ENCODE measurements around the gene VPS13A. TPM values are rescaled to one million over a fixed set of nuclear protein-coding genes. Genes with fewer than 3 reads are reported as not detected.

Gene VPS13A
- 11.3 TPM for polyA plus RNA-seq (2013, experiment 1 of 2)
- 13.5 TPM for polyA plus RNA-seq (2013, experiment 2 of 2)

DNA sequence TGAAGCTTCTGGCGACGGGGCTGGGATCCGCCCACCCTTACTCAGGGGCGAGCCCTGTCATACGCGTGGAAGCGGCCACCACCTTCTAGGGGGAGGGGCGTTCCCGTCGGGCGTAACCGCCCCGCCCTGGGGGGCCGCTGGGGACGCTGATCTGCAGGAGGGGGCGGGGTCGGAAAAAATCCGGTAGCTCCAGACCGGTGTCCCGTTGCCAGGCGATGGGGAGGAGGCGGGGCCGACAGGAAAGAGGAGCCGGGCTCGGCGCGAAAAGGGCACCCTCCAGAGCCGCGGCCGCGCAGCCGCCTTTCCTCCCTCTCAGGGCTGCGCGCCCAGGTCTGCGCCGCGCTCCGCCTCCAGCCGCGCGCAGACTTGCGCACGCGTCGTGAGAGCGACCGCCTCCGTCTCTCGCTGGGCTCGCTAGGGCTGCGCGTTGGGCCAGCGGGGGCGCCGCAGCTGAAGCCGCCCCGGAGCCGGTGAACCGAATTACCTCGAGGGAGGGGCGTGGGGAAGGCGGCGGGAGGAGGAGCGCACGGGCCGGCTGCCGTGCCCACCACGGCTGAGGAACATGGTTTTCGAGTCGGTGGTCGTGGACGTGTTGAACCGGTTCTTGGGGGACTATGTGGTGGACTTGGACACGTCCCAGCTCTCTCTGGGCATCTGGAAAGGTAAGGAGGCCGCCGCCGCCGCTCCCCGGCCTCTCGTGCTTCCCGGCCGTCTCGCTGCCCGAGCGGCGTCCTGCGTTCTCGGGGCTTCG is at the start of gene VPS13A:
VPS13A (plus strand) TSS at position 392 of the 751 bp plus-strand sequence; CDS start at position 563, 171 bp downstream.
- no peaks in the 10 kb centered on the region for H3K36me3 ChIP-seq (ENCODE audit: control insufficient read depth, insufficient read depth, low read length)
- peak within 1 kb of the TSS; percentile 89 for H3K4me3 ChIP-seq (ENCODE audit: extremely low read depth, insufficient read depth, low read length, poor library complexity, severe bottlenecking)
- no peaks in the 10 kb centered on the region for H3K9me3 ChIP-seq (ENCODE audit: control insufficient read depth, low read length)
- H3K4me1 ChIP-seq (ENCODE audit: control insufficient read depth, insufficient read depth, low read length, poor library complexity, severe bottlenecking): peaks cover 4% of the 10 kb centered on the region
- H3K27ac ChIP-seq (ENCODE audit: low read depth, low read length, severe bottlenecking): peak within 1 kb of the TSS; percentile 70
- 0% methylated on average over 48 to 54 of the region's 89 CpGs for WGBS, 2 experiments (ENCODE audit: insufficient coverage in 2 of 2)

DNA sequence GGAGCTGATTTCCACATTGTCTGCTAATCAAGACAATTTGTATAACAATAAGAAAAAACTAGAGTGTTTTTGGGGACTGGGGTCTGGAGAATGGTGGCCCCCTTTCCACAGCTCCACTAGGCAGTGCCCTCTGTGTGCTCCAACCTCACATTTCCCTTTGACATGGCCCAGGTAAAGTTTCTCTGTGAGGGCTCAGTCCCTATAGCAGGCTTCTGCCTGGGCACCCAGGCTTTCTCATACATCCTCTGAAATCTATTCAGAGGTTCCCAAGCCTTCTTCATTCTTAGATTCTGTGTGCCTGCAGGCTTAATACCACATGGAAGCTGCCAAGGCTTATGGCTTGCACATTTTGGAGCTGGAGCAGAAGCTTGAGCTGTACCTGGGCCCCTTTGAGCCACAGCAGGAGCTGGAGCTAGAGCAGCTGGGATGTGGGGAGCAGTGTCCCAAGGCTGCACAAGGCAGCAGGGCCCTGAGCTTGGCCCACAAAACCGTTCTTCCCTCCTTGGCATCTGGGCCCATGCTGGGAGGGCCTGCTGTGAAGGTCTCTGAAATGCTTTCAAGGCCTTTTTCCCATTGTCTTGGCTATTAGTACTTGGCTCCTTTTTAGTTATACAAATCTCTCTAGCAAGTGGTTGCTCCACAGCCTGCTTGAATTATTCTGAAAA is 49.1 kb upstream of the VPS13A start:
- no peaks in the 10 kb centered on the region for H3K9me3 ChIP-seq (ENCODE audit: control insufficient read depth, low read length)
- H3K36me3 ChIP-seq (ENCODE audit: control insufficient read depth, insufficient read depth, low read length): no peaks in the 10 kb centered on the region
- 18% methylated on average over 1 of the region's 1 CpG for WGBS, 2 experiments (ENCODE audit: insufficient coverage in 2 of 2)
- H3K27ac ChIP-seq (ENCODE audit: low read depth, low read length, severe bottlenecking): no peak overlapping the region
- H3K4me3 ChIP-seq (ENCODE audit: extremely low read depth, insufficient read depth, low read length, poor library complexity, severe bottlenecking): no peak overlapping the region
- no peaks in the 10 kb centered on the region for H3K4me1 ChIP-seq (ENCODE audit: control insufficient read depth, insufficient read depth, low read length, poor library complexity, severe bottlenecking)

DNA sequence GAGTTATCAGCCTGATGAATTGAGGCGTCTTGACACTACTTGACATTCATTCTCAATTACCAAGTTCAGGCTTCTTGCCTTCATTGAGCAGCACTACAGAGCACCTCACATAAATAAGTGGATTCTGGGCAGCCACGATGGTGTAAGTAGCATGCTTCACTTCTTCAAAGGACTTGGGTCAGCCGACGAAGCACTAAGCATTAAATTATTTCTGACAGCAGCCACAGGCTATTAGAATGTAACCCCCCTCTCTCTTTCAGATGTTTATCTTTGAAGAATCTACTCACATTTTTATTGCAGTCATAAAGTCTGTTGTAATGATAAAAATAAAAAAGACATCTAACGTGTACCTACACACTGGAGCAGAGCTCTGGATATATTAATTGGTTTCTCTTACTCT is 45.9 kb upstream of the VPS13A start:
- Histone ChIP-seq H3K4me1 (ENCODE audit: control insufficient read depth, insufficient read depth, low read length, poor library complexity, severe bottlenecking) (no peaks in the 10 kb centered on the region), H3K36me3 (ENCODE audit: control insufficient read depth, insufficient read depth, low read length) (no peaks in the 10 kb centered on the region), H3K4me3 (ENCODE audit: extremely low read depth, insufficient read depth, low read length, poor library complexity, severe bottlenecking) (no peak overlapping the region), H3K27ac (ENCODE audit: low read depth, low read length, severe bottlenecking) (no peak overlapping the region), H3K9me3 (ENCODE audit: control insufficient read depth, low read length) (no peaks in the 10 kb centered on the region)
- 64 to 88% methylated on average over 2 to 4 of the region's 5 CpGs for WGBS, 2 experiments (ENCODE audit: insufficient coverage in 2 of 2)

DNA sequence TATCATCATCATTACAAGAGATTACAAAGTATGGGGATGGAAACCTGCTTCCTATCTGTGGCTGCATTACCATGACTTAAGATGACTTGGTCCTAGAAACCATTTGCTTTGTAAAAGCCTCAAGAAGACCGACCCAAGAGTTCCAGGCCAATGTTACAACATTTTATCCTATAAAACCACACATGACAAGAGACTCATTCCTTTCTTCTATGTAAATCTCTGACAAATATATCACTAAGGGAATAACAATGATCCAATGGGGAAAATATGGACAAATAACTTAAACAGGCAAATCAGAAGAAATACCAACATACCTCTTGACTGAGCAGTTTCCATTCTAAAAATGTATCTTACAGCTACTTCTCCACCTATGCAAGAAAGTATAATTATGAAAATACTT is 44.3 kb upstream of the VPS13A start:
- no peak overlapping the region for H3K27ac ChIP-seq (ENCODE audit: low read depth, low read length, severe bottlenecking)
- H3K4me1 ChIP-seq (ENCODE audit: control insufficient read depth, insufficient read depth, low read length, poor library complexity, severe bottlenecking): no peaks in the 10 kb centered on the region
- H3K4me3 ChIP-seq (ENCODE audit: extremely low read depth, insufficient read depth, low read length, poor library complexity, severe bottlenecking): no peak overlapping the region
- no peaks in the 10 kb centered on the region for H3K36me3 ChIP-seq (ENCODE audit: control insufficient read depth, insufficient read depth, low read length)
- WGBS, 2 experiments (ENCODE audit: insufficient coverage in 2 of 2): 75% methylated on average over 1 of the region's 1 CpG; no CpG with 5 or more reads in 1 of the 2 experiments
- H3K9me3 ChIP-seq (ENCODE audit: control insufficient read depth, low read length): no peaks in the 10 kb centered on the region

DNA sequence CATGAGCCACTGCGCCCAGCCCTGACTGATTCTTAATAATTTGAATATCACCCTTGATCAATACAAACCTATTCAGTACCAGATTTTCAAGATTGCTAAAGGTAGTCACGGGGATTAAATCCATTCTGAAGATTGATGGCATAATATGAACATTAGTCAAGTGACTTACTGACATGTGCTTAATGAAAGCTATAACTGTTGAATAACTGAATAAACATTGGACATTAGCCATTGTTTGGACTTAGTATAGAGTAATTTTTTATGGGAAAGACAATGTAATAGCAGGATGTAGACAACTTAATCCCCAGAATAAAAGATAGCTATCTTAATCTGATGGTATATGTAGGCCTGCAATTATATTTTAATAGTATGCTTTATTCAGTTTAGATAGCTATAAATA is 35.0 kb upstream of the VPS13A start:
- no peak overlapping the region for H3K4me3 ChIP-seq (ENCODE audit: extremely low read depth, insufficient read depth, low read length, poor library complexity, severe bottlenecking)
- H3K9me3 ChIP-seq (ENCODE audit: control insufficient read depth, low read length): no peaks in the 10 kb centered on the region
- 60 to 100% methylated on average over 1 of the region's 2 CpGs for WGBS, 2 experiments (ENCODE audit: insufficient coverage in 2 of 2)
- no peak overlapping the region for H3K27ac ChIP-seq (ENCODE audit: low read depth, low read length, severe bottlenecking)
- H3K36me3 ChIP-seq (ENCODE audit: control insufficient read depth, insufficient read depth, low read length): no peaks in the 10 kb centered on the region
- no peaks in the 10 kb centered on the region for H3K4me1 ChIP-seq (ENCODE audit: control insufficient read depth, insufficient read depth, low read length, poor library complexity, severe bottlenecking)

DNA sequence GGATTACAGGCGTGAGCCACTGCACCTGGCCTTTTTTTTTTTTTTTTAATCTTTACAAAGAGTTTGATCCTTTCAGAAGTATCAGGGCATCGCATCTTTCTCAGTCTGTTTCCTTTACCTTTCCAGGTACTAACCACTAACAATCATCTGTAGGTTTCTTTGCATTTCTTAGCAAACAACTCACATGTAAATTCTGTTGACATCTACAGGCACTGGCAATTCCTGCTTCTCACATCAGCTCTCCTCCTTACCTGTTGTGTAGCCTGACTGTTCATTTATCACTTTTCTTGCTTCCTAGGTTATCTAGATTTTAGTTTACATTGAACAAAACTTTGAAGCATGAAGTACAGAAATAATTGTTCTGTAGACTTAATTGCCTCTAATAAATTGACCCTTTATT is 27.5 kb upstream of the VPS13A start:
- WGBS, 2 experiments (ENCODE audit: insufficient coverage in 2 of 2): 50 to 82% methylated on average over 1 to 2 of the region's 2 CpGs

DNA sequence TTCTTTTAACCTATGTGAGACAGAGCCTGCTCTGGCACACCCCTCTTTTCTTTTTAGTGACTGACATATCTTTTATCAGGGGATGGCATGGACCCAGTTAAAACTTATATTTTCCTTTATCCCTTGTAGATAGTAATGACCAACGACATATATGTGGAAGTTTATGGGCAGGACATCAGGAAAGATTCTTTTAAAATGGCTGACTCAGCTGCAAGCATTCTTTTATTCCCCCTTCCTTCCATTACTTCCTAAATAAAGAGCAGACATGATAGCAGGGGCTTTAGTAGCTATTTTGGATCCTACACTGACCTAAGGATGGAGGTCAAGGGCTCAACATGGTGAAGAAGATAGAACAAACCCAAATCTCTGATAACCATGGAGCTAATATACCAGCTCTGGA is 25.0 kb upstream of the VPS13A start:
- Histone ChIP-seq H3K4me3 (ENCODE audit: extremely low read depth, insufficient read depth, low read length, poor library complexity, severe bottlenecking) (no peak overlapping the region), H3K27ac (ENCODE audit: low read depth, low read length, severe bottlenecking) (no peak overlapping the region), H3K9me3 (ENCODE audit: control insufficient read depth, low read length) (no peaks in the 10 kb centered on the region), H3K36me3 (ENCODE audit: control insufficient read depth, insufficient read depth, low read length) (no peaks in the 10 kb centered on the region), H3K4me1 (ENCODE audit: control insufficient read depth, insufficient read depth, low read length, poor library complexity, severe bottlenecking) (no peaks in the 10 kb centered on the region)
- WGBS, 2 experiments (ENCODE audit: insufficient coverage in 2 of 2): no CpG with 5 or more reads among the region's 1 CpG

More for the DNA sequence above, 27.5 kb upstream of the VPS13A start:
- H3K9me3 ChIP-seq (ENCODE audit: control insufficient read depth, low read length): no peaks in the 10 kb centered on the region
- H3K27ac ChIP-seq (ENCODE audit: low read depth, low read length, severe bottlenecking): no peak overlapping the region
- no peaks in the 10 kb centered on the region for H3K36me3 ChIP-seq (ENCODE audit: control insufficient read depth, insufficient read depth, low read length)
- no peak overlapping the region for H3K4me3 ChIP-seq (ENCODE audit: extremely low read depth, insufficient read depth, low read length, poor library complexity, severe bottlenecking)
- H3K4me1 ChIP-seq (ENCODE audit: control insufficient read depth, insufficient read depth, low read length, poor library complexity, severe bottlenecking): no peaks in the 10 kb centered on the region

DNA sequence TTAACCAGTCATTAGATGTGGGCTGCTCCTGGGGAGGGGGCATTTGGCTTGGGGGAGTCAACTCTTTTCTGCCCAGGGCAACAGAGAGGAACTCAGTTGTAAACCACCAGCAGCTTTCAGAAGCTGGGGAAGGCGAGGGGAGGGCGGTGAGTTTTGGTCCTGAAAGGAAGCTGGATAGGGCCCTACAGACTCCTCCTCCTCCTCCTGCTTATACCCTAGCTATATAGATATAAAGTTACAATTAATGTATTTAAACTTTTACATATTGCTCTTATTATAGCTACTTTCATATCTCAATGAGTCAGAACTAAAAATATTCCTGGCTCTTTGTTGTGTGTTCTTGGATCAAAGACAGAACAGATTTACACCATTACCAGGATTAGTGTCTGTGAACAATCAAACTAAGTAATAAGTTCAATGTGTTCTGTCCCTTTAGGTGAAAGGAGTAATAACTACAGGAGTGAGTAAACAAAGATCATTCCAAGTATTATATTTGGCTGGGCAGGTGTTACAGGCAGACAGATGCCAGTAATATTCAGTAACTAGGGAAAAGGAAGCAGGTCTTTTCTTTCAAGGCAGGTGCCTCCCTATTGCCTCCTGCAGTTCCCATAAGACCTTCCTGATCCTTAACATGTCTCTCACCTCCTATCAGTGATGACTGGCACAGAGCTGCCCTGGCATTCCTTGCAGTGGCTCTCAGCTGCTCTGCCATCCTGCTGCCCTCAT is 20.5 kb upstream of the VPS13A start:
- no peak overlapping the region for H3K27ac ChIP-seq (ENCODE audit: low read depth, low read length, severe bottlenecking)
- no CpG with 5 or more reads among the region's 2 CpGs for WGBS, 2 experiments (ENCODE audit: insufficient coverage in 2 of 2)
- H3K4me3 ChIP-seq (ENCODE audit: extremely low read depth, insufficient read depth, low read length, poor library complexity, severe bottlenecking): no peak overlapping the region
- no peaks in the 10 kb centered on the region for H3K9me3 ChIP-seq (ENCODE audit: control insufficient read depth, low read length)
- no peaks in the 10 kb centered on the region for H3K36me3 ChIP-seq (ENCODE audit: control insufficient read depth, insufficient read depth, low read length)
- peaks cover 7% of the 10 kb centered on the region for H3K4me1 ChIP-seq (ENCODE audit: control insufficient read depth, insufficient read depth, low read length, poor library complexity, severe bottlenecking)

DNA sequence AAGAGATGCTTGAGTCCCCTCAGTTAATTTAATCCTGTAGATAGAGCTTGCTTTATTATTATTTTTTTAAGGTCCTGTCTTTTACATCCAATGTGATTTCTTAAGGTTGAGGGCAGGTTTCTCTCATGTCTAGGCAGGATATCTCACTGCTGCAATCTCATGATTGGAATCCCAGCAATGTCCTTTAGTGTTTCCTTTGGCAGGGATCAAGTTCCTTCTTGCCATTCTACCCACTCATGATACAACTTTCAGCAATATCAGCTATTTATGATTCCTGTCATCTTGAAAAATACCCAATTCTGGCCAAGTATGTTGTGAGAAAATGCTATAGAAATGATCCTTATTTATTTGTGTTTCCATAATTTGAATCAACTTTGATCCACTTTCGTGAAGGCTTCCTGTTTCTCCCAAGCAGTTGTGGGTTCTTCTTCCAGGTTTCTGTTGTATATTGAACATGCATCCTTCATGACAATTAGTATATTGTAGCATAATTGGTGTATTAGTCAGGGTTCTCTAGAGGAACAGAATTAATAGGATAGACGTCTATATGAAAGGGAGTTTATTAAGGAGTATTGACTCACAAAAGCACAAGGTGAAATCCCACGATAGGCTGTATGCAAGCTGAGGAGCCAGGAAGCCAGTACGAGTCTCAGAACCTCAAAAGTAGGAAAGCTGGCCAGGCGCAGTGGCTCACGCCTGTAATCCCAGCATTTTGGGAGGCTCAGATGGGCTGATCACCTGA is 18.4 kb upstream of the VPS13A start:
- H3K4me3 ChIP-seq (ENCODE audit: extremely low read depth, insufficient read depth, low read length, poor library complexity, severe bottlenecking): no peak overlapping the region
- 87 to 92% methylated on average over 5 to 6 of the region's 6 CpGs for WGBS, 2 experiments (ENCODE audit: insufficient coverage in 2 of 2)

DNA sequence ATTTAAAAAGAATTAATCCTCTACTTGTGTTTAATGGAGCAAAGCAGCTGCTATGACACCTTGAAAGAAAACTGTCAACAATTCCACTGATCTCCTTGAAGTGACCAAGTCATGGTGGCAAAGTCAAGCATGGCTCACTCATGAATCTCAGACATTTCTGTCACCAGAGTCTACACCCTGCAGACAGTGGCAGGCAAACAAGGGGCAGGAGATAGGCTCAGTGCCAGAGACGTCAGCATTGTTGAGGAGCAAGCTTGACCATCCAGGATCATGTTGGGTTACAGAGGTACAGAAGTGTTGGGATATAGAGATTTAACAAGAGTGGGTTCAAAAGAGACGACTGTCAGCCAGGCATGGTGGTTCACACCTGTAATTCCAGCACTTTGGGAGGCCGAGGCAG is 16.1 kb upstream of the VPS13A start:
- no peaks in the 10 kb centered on the region for H3K36me3 ChIP-seq (ENCODE audit: control insufficient read depth, insufficient read depth, low read length)
- H3K4me3 ChIP-seq (ENCODE audit: extremely low read depth, insufficient read depth, low read length, poor library complexity, severe bottlenecking): no peak overlapping the region
- no peaks in the 10 kb centered on the region for H3K9me3 ChIP-seq (ENCODE audit: control insufficient read depth, low read length)
- peaks cover 7% of the 10 kb centered on the region for H3K4me1 ChIP-seq (ENCODE audit: control insufficient read depth, insufficient read depth, low read length, poor library complexity, severe bottlenecking)
- no peak overlapping the region for H3K27ac ChIP-seq (ENCODE audit: low read depth, low read length, severe bottlenecking)
- 88% methylated on average over 3 of the region's 3 CpGs for WGBS, 2 experiments (ENCODE audit: insufficient coverage in 2 of 2)

More for the DNA sequence above, 18.4 kb upstream of the VPS13A start:
- no peaks in the 10 kb centered on the region for H3K9me3 ChIP-seq (ENCODE audit: control insufficient read depth, low read length)
- H3K27ac ChIP-seq (ENCODE audit: low read depth, low read length, severe bottlenecking): no peak overlapping the region
- H3K4me1 ChIP-seq (ENCODE audit: control insufficient read depth, insufficient read depth, low read length, poor library complexity, severe bottlenecking): peaks cover 7% of the 10 kb centered on the region
- no peaks in the 10 kb centered on the region for H3K36me3 ChIP-seq (ENCODE audit: control insufficient read depth, insufficient read depth, low read length)

Data from mesodermal cell (in vitro differentiated cells).